ELF-1 (cell line): ENCODE data around the gene PRKG2.

Experiments
- DNase-seq: peaks from one replicate; pipeline ENCODE4 v3.0.0-alpha.2; 2016; ENCODE audit warnings: low read depth, low spot score

Gene PRKG2

GRCh38 chr4:81095389-81095788, 119.6 kb downstream of the PRKG2 start:
- DNase-seq = no peak

GRCh38 chr4:81093720-81094401, 121.2 kb downstream of the PRKG2 start:
- DNase-seq = no peak

GRCh38 chr4:81085979-81086378, 129.0 kb downstream of the PRKG2 start:
- DNase-seq = no peak

GRCh38 chr4:81085291-81085690, 129.7 kb downstream of the PRKG2 start:
- DNase-seq = no peak

- DNase-seq = no peak
These were observed 130.4 kb downstream of the PRKG2 start for GRCh38 chr4:81084634-81085033.

- no peak for DNase-seq
These were observed 131.0 kb downstream of the PRKG2 start for GRCh38 chr4:81084029-81084428.

GRCh38 chr4:81081156-81081555, 133.9 kb downstream of the PRKG2 start:
- no peak for DNase-seq

- DNase-seq = no peak
These were observed 144.0 kb downstream of the PRKG2 start for GRCh38 chr4:81071013-81071412.

GRCh38 chr4:81069706-81070331, 145.2 kb downstream of the PRKG2 start:
- DNase-seq = peak; percentile 85

GRCh38 chr4:81065446-81065845, 149.6 kb downstream of the PRKG2 start:
- DNase-seq = no peak

GRCh38 chr4:81062001-81062400, 153.0 kb downstream of the PRKG2 start:
- DNase-seq = no peak

- DNase-seq = no peak
These were observed 153.7 kb downstream of the PRKG2 start for GRCh38 chr4:81061344-81061730.

- DNase-seq = no peak
These were observed 154.3 kb downstream of the PRKG2 start for GRCh38 chr4:81060587-81061343.

GRCh38 chr4:81058621-81059020, 156.4 kb downstream of the PRKG2 start:
- no peak for DNase-seq

- peak; percentile 76 for DNase-seq
These were observed 162.6 kb downstream of the PRKG2 start for GRCh38 chr4:81052119-81053068.

GRCh38 chr4:81049907-81050306, 165.1 kb downstream of the PRKG2 start:
- DNase-seq = no peak

- DNase-seq = no peak
These were observed 165.7 kb downstream of the PRKG2 start for GRCh38 chr4:81049330-81049729.

GRCh38 chr4:81042578-81043365, 172.2 kb downstream of the PRKG2 start:
- DNase-seq = no peak

- DNase-seq = peak; percentile 15
These were observed 174.9 kb downstream of the PRKG2 start for GRCh38 chr4:81040012-81040659.

- DNase-seq = no peak
These were observed 175.6 kb downstream of the PRKG2 start for GRCh38 chr4:81039351-81039972.
